Activated CD4-positive, alpha-beta T cell treated with anti-CD3 and anti-CD28 coated beads, Interleukin-2, amount 50 U/mL, for 4 hours (primary cell): ENCODE data around the gene UPK1B.

ENCODE experiments used
- DNase-seq, 2 experiments: peaks; one replicate each; pipeline ENCODE4 v3.0.0-alpha.2; 2020

UPK1B gene

DNA sequence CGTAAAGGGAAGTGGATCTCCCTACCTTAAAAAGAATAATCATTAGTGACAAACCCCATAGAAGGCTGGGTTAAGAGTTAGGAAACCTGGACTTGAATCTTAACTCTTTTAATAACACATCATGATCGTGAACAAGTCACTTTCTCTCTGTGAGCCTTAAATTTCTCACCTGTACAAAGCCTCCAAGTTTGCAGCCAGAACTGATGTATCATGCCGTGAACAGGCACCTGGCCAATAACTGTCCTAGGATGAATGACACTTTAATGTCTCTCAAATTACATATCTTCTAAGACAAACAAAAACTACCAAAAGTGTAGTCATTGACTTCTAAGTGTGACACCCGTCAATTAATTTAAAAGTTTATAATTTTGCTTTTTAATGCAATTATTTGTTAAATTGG is 3.9 kb downstream of the UPK1B start:
- DNase-seq: no peak

DNA sequence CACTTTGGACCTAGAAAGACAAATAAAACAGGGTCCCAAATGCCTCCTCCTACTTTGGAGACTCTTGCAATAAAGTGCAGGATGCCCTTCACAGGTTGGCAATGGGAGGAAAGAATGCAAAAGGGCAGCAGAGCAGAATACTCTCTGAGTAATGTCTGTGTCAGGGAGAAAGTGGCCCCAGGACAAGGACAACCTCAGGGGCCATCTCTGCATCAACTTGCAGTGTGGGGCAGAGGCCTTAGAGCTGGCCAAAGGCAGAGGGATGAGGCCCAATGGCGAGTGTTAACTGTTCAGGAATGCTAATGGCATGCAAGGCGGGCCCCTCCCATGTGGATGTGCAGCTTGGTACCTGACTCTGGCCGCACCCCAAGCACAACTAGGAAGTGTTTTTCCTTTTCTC is 8.4 kb downstream of the UPK1B start:
- no peak for DNase-seq

DNA sequence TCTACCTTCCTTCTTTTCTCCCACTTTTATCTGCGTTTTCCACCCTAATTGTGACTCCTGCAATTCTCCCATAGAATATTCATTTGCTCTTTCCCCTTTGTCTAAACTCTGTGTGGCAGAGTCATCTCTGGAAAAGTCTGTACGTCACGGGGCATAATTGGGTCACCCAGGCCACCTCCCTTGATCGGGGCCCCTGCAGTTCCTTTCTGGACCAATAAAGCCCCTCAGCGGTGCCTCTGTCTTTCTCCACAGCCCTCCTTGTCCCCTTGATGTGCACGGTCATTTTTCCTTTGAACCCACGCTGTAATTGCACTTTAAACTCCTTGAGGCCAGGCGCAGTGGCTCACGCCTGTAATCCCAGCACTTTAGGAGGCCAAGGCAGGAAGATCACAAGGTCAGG is 10.7 kb downstream of the UPK1B start:
- no peak for DNase-seq

DNA sequence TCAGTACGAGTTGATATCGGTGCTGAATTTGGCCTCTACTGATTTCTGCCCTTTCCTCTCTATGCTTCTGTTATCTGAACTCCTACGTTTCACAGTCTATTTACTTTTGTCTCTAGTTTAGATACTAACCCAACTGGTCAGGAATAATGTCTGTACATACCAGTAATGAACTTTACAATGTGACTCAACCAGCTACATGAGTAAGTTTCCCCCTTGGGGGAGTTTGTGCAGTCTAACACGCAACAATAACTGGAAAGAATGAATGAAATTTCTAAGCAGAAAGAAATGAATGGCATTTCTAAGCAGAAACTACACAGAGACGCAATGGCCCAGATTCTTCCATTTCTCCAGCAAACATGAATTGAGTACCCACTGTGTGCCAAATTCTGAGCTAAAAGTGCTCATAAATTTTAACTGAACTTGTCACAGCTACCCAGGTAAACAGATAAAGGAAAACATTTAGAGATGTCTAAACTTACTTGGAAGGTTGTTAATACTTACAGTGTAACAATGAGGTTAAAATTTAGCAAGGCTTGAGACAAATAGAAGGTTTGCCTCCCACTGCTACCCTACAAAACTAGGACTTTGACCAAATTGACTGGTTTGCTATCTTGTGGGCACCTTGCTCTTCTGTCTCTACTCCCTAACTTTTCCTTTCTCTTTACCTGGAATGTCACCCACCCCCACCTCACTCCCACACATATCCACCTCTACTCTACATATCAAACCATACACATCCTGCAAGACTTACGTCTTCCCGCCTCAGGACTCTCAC is 11.6 kb downstream of the UPK1B start:
- no peak for DNase-seq

DNA sequence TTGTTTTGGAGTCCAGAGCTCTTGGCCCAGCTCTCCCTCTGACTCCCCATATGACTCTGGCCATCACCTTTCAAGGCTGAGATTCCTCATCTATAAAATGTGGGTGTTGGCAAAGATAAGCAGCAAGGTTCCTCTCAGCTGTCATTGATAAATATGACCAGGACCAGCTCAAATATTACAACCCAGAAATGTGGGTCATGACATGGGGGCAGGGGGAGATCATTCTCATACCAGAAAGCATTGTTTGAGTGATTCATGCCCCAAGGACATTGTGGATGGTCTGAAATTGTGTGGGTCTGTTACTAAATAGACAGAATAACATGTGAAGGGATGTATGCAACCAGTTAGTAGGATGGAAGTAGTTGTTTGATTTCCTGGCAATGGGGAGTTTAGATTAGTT is 13.9 kb downstream of the UPK1B start:
- DNase-seq: no peak

DNA sequence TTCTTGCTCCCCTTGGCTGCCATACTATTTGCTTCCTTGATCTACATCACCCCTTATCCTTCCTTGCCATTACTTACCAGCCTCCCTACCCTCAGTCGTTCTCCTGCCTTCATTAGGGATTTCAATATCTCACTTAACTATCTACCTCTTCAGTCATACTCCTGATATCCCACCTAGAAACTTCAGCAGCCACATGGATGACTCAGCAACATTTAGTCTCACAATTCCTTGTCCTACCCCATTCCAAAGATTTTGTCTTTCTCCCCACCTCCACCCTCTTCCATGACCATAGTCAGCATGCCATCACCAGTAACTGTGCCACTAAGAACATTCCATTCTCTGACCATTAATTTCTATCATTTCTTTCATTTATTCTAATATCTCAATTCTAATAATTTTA is 18.4 kb downstream of the UPK1B start:
- DNase-seq: no peak

DNA sequence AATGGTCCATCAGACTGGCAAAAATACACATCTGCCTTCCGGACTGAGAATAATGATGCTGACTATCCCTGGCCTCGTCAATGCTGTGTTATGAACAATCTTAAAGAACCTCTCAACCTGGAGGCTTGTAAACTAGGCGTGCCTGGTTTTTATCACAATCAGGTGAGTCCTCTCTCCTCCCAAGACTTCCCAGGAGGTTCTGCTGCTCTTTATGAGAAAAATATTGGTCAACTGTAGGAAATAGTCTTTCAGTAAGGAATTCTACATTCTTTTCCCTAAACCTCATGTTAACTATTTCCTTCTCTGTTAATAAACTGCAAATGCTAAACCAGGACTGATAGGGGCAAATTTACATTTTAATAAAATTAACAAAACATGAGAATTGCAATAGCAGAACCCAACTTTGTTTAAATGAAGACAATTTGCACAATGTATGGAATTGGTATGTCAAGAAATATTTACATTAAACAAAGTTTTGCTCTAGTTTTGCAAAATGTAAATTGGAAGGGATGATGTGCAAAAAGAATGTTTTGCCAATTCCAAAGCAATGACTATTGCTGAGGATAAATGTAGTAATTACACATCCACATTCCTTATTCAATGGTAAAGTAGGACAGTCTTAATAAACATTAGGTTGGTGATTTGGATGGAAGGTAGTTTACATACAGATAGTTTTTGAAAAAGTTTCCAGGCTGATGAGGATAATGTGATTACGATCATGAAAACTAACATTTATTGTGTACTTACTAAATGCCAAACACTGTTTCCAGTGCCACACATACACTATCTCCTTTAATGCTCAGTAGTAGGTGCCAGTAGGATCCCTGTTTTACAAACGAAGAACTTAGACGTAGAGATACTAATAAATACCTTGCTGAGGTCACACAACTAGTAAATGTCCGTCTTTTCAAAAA is 21.1 kb downstream of the UPK1B start:
- no peak for DNase-seq

DNA sequence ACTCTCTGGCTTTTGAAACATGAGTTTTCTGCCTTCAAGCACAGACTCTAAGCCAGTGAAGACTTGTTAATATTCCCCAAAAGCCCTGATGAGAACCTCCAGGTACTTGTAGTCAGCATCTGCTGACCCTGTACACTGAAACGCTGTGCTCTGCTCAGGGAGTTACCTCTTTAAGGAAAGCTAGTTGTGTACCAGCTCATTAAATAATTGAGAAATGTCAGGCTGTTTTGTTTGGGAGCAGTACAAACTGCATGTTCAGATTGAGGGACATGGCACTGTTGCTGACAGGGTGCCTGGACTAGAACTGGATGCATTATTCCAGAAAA is 21.7 kb downstream of the UPK1B start:
- no peak for DNase-seq

DNA sequence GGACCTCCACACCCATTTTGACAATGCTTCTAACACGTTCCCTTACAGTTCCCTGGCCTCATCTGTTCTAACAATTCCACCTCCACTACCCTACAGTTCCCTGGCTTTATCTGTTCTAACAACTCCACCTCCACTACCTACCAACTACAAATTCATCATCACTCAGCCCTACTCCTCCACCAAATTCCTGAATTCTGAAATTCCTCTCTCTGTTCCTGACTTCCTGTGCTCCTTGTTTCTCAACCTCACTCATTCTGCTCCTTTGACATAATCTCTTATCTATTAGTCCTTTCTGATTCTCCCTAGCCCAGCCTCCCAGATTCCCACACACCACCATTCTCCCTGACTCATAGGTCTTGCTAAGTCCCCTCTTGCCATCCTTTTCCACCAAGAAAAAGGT is 22.5 kb downstream of the UPK1B start:
- no peak for DNase-seq

DNA sequence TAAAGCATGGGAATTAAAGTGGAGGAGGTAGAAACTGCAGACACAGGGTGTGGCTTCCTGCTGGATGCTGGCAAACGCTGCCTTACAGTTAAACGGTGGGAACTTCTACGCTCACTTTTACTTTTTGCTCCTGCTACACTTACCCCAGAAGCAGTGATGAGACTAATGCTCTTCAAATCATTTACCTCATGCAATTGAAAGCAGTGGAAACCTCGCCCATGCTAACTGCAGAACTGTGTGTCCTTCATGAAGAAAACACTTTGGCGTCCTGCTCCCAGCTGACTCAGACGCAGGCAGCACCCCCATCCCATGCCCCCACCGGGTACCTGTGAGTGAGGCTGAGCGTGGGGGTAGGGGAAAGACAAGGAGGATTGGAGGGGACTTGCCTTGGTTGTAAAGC is 31.8 kb downstream of the UPK1B start:
- DNase-seq: no peak

DNA sequence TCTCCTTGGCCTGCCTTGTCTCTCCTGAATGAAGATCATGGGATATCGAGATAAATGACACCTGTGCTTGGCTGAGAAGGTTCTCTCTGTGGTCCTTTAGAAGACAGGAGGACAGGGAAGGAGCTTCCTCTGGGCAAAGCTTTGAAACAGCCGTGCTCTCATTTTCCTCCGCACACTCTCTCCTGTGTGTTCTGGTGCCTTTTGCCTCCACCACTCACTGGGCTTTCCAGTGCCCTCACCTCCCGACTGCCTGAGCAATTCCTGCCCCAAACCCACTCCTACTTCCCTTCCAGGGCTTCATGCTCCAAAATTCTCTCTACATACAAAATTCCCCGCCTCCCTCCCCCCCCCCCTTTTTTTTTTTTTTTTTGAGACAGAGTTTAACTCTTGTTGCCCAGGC is 32.3 kb downstream of the UPK1B start:
- no peak for DNase-seq

DNA sequence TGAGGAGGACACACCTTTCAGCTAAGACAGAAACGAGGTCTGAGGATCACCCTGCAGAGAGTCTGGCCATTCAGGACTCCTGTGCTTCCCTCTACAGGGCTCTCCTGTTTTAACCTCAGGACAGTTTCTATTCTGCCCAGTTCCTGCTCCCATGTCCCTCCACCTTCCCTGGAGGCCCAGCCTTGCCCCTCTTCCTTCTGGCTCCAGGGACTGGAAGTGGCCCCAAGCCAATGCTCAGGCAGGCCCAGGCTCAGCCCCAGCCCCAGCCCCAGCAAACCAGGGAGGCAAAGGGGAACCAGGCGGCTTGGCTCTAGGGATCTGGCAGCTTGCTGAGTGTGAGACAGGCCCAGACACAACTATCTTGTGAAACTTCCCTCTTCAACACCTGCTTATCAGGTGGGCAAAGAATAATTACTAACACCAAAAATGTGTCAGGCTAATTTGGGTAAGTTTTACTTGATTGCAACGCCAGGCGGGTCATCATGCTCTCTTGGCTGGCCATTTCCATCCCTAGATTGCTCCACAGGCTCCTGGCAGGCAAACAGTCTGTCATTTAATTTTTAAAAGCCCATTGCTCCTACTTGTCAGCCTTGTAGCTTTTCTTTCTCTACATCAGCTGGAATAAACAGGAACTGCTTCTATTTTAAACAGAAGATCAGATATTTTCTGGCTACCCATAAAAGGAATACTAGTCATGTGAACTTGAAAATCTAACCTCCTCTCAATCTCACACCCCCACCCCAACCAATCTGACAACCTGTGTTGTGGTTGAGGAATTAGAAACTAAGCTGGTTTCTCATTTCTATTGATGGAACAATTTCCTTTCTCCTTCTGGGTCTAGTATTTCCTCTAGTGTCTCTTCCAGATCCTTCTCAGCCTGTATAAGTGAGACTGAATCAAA is 33.5 kb downstream of the UPK1B start:
- no peak for DNase-seq

DNA sequence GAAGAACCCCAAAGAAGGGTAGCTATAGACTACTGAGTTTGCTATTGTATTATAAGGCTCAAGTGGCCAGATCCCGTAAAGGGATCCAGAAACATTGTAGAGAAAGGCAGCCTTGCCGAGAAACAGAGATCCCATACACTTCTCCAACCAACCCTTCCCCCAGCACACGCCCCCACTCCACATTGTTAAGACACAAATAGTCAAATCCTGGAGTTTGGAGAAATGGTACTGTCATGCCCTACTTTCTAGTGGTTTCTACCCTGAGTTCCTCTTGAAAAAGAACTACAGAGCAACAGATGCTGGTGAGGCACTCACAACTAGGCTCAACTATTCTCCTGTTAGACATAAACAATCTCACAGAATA is 34.1 kb downstream of the UPK1B start:
- no peak for DNase-seq

DNA sequence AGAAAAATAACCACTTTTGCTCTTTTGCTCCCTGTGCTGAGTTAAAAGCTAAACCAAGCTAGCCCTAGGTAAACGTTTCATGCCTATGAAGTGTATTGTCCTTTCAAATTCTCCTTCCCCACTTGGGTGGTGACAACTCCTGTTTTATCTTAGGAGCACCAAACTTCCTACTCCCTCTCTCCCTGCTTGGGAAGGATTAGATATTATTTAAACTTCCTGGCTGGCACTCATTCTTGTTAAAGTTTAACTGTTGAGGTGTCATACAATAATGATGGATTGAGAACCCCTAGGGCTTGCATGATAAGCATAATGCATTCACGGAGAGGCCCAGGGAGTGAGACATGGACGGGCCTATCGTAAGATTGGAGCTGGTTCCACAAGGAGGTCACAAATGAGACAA is 37.8 kb downstream of the UPK1B start:
- DNase-seq: no peak

DNA sequence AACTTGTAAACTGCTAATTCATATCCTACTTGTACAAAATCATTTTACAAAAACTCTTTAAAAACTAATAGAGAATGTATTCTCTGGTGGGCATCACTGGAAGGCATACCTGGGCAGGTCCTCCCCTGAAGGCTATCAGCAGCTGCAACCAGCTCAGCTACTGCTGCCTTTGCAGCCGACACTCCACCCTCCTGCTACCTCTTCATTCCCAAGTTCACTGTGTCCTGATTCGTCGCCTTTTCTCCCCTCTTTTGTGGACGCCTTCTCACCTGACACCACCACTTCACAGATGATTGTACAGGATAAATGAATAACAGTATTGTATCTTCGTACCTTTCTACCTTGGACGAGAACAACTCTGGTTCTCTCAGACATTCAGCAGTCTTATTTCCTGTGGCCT is 38.4 kb downstream of the UPK1B start:
- no peak for DNase-seq

DNA sequence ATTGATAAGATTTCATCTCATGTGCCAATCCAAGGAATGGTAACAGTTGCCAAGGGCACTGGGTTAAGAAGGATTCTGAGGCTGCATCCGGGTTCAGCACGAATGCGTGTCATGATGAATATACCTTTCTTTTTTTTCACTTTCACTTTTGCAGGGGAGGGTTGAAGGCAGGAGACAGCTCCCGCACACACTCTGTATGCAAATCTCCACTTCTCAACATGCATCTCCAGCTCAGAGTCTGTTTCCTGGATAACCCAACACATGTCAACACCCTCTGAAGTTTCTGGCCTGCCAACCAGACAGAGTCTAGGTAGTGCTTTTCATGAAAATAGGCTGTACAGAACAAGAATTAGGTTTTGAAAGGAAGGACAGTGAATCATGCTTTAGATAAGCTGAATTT is 45.7 kb downstream of the UPK1B start:
- peak in 1 of 2 experiments; percentile 20 for DNase-seq

DNA sequence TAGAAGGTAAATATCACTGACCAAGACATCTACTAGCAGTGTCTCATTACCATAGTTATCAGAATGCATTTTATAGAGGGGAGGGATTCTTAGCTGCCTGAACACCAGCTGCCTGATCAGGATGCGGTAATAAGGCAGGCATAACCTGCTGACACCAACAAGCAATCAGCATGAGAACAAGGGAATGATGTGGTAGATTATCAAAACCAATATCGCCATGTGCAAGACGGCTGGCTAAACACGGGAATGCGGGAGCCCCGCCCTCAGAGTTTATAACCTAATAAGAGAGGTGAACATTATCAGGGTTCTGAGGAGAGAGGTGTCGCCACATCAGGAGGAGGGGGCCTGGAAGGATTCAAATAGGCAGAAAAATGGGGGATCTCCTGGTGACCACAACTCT is 46.8 kb downstream of the UPK1B start:
- no peak for DNase-seq

DNA sequence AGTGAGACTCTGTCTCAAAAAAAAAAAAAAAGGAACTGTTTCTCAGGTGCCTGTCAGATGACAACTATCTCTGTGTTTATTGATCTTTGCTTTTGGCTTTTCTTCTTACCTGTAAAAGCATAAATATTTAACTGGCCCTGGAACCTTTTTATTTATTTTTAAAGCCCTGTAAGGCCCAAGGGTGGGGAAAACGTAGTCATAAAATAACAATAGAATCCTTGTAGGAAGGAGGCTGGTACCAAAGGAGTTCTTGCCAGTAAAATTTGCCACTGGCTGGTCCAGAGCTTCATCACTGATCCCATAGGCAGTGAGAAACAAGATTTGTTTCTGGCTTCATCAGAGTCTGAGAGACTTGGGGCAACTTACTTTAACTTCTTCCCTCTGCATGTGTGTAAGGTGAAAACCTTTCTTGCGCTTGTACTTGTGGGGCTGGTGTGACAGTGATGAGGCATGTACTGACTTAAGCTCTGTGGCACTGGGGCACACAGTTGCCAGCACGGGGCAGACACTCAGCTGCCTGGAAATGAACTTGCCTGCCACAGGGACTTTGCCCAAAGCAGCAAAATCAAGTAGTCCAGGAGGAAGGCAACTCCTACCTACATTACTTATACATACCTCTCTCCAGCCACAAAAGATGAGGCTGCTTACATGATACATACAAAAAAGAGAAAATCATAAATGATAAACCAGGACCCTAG is 47.7 kb downstream of the UPK1B start:
- no peak for DNase-seq

DNA sequence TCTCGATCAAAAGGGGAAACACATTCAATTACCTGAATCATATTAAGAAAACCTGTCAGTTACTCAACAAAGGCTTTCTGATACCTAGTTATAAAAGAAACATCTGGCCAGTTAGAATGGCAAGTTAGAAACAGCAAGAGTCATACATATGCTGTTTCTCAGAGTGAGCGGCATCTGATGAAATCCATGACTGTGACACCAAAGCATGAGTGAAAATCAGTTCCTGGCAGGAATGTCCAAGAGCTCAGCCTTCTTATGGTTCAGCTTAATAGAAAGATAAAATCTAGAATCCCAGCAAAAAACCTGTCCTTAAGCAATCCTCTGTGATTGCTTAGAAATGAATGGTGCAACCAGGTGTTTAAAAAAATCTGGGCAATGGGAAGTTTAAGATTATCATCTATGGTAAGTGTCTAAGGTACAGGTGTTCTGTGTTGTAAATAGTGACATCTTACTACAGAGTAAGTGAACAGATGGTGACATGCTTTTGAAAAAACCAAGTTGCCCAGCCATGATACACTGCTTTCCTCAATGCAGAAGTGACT is 48.5 kb downstream of the UPK1B start:
- no peak for DNase-seq

DNA sequence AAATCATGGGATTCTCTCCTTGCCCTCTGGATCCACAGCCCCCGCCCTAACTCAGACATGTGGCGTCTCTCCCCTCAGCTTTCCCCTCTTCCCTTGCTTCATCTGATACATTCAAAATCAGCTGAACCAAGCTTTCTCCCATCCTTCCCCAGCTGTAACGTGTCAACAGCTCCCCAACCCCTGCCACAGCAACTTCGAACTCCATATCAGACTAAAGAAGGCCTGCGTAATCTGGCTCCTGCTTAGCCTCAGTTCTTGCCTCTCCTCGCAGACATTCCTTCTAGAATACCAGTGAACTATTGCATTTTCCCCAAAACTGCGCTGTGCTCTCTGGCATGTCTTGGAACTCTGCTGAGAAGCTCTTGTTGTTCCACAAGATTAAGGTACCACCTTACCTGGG is 49.0 kb downstream of the UPK1B start:
- no peak for DNase-seq

DNA sequence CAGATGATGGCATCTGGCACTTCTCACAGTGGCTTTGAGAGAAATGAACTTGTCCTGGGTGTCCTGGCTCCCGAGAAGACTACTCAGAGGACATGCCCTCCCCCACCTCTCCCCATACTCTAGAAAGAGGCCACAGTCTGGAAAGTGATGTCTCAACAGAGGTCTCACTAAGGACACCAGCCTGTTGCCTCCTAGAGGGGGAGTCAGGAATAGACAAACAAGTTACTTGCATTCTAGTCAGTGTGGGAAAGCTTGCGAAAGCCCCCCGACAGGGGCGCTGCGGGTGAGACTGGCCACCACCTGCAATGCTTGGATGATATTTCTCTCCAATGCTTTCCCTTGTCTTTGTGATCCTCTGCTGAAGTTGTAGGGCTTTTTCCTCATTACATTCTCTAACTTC is 50.1 kb downstream of the UPK1B start:
- no peak for DNase-seq

DNA sequence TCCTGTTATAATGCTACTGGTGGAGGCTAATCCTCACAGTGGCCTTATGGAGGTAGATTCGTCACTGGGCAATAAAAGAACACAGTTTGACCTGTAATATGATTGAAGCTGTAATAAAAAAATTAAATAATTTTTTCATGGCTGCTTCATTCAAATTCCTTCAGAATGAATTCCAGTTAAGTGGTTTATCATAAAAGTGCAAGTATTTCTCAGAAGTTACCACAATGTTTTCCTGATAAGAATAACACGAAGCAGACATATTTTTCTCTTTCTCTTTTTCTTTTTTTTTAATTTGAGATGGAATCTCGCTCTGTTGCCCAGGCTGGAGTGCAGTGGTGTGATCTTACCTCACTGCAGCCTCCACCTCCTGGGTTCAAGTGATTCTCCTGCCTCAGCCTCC is 51.7 kb downstream of the UPK1B start:
- no peak for DNase-seq
